ENCODE data around the gene OPCML.

Gene OPCML

DNA sequence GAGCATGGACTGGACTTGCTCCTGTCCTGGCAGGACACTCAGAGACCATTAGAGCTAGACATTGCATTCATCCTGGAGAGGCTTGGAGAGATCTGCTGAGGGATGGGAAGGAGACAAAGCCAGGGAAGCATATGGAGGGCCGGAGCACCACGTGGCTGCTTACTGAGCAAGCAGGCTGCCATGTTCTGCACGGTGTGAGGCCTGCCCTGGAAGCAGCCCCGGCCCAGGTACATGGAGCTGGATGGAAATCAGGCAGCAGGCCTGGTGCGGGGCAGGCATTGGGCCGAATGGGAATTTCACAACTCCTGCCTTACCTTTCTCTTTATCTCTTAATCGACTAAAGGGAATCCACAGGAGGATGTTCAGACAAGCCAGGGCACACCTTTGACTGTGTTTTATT is 371.5 kb downstream of the OPCML start:
- no peak for TF ChIP-seq TCF4 (CRISPR knock-in tag; IDR thresholded peaks at IDR 0.05; ENCODE audit: borderline replicate concordance)
- ATAC-seq, result no peak

DNA sequence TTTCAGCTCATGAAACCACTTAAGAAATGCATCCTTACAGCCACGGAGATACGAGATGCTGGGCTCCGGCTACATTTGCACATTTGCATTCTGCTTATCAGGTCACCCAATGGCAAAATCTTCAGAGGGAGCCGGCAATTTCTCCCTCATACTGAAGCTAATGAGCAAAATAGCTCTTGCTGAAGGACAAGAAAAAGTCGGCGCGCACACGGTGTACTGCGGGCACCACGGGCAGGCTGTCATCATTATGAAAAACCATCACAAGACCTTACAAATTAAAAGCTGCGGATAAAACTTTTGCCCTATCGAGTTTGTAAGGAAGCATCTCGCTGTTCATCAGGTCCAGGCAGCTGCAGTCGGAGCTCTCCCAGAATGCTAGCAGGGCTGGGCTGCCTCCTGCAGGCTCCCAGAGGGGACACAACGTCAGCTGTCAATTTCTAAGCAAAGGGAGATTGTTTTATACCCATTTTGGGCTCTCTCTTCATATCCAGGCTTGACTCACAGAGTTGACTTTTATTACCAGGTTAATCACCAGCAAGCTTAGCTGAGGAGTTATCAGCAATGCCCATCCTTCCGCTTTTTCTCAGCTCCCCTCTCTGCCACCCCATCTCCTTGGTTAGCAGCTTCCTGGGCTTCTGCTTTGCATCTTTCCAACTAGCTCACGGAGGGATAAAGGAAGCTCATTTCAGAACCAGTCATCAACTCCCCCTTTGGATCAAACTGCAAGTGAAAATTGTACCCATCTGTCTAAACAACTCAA is 375.1 kb downstream of the OPCML start:
- no peak for ATAC-seq
- TF ChIP-seq ZNF565 (CRISPR knock-in tag; conservative IDR thresholded peaks at IDR 0.05; ENCODE audit: low read depth), result no peak
- TF ChIP-seq, protein P1, sequence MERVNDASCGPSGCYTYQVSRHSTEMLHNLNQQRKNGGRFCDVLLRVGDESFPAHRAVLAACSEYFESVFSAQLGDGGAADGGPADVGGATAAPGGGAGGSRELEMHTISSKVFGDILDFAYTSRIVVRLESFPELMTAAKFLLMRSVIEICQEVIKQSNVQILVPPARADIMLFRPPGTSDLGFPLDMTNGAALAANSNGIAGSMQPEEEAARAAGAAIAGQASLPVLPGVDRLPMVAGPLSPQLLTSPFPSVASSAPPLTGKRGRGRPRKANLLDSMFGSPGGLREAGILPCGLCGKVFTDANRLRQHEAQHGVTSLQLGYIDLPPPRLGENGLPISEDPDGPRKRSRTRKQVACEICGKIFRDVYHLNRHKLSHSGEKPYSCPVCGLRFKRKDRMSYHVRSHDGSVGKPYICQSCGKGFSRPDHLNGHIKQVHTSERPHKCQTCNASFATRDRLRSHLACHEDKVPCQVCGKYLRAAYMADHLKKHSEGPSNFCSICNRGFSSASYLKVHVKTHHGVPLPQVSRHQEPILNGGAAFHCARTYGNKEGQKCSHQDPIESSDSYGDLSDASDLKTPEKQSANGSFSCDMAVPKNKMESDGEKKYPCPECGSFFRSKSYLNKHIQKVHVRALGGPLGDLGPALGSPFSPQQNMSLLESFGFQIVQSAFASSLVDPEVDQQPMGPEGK (CRISPR knock-in tag; IDR thresholded peaks at IDR 0.05; ENCODE audit: borderline replicate concordance), result no peak
- no peak for TF ChIP-seq ZNF8 (CRISPR knock-in tag; IDR thresholded peaks at IDR 0.05)
- TF ChIP-seq PPARA (CRISPR knock-in tag; IDR thresholded peaks at IDR 0.05; ENCODE audit: borderline replicate concordance), result no peak

DNA sequence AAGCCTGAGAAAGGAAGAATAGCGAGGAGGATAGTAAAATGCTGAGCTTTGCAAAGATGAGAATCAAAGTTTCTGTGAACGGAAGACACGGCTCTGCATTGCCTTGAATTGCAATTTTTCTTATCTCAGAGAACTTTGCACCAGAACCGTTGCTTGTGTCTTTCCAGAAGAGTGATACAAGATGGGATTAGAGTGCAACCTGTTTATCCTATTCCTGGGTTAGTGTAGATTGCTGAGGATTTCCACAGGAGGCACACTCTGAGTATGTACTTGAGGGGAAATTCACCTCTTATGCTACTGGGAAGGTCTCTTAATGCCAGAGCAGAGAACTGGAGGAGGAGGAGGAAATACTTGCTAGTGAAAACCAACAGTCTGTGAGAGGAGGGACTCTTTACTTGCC is 377.5 kb downstream of the OPCML start:
- TF ChIP-seq OSR1 (CRISPR knock-in tag; IDR thresholded peaks at IDR 0.05), result no peak
- TF ChIP-seq, protein P2, sequence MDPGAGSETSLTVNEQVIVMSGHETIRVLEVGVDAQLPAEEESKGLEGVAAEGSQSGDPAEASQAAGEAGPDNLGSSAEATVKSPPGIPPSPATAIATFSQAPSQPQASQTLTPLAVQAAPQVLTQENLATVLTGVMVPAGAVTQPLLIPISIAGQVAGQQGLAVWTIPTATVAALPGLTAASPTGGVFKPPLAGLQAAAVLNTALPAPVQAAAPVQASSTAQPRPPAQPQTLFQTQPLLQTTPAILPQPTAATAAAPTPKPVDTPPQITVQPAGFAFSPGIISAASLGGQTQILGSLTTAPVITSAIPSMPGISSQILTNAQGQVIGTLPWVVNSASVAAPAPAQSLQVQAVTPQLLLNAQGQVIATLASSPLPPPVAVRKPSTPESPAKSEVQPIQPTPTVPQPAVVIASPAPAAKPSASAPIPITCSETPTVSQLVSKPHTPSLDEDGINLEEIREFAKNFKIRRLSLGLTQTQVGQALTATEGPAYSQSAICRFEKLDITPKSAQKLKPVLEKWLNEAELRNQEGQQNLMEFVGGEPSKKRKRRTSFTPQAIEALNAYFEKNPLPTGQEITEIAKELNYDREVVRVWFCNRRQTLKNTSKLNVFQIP (CRISPR knock-in tag; IDR thresholded peaks at IDR 0.05; ENCODE audit: borderline replicate concordance, low read depth), result no peak
- no peak for TF ChIP-seq TOX (CRISPR knock-in tag; IDR thresholded peaks at IDR 0.05; ENCODE audit: borderline replicate concordance)
- TF ChIP-seq, protein P3, sequence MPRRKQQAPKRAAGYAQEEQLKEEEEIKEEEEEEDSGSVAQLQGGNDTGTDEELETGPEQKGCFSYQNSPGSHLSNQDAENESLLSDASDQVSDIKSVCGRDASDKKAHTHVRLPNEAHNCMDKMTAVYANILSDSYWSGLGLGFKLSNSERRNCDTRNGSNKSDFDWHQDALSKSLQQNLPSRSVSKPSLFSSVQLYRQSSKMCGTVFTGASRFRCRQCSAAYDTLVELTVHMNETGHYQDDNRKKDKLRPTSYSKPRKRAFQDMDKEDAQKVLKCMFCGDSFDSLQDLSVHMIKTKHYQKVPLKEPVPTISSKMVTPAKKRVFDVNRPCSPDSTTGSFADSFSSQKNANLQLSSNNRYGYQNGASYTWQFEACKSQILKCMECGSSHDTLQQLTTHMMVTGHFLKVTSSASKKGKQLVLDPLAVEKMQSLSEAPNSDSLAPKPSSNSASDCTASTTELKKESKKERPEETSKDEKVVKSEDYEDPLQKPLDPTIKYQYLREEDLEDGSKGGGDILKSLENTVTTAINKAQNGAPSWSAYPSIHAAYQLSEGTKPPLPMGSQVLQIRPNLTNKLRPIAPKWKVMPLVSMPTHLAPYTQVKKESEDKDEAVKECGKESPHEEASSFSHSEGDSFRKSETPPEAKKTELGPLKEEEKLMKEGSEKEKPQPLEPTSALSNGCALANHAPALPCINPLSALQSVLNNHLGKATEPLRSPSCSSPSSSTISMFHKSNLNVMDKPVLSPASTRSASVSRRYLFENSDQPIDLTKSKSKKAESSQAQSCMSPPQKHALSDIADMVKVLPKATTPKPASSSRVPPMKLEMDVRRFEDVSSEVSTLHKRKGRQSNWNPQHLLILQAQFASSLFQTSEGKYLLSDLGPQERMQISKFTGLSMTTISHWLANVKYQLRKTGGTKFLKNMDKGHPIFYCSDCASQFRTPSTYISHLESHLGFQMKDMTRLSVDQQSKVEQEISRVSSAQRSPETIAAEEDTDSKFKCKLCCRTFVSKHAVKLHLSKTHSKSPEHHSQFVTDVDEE (CRISPR knock-in tag; IDR thresholded peaks at IDR 0.05), result no peak
- no peak for TF ChIP-seq ZFP3 (CRISPR knock-in tag; IDR thresholded peaks at IDR 0.05)
- no peak for TF ChIP-seq ARNTL (CRISPR knock-in tag; IDR thresholded peaks at IDR 0.05; ENCODE audit: borderline replicate concordance, low read depth)
- no peak for TF ChIP-seq ESRRG (CRISPR knock-in tag; IDR thresholded peaks at IDR 0.05)
- TF ChIP-seq ISL1 (CRISPR knock-in tag; IDR thresholded peaks at IDR 0.05), result no peak
- no peak for TF ChIP-seq ZNF565 (CRISPR knock-in tag; conservative IDR thresholded peaks at IDR 0.05; ENCODE audit: low read depth)
- no peak for TF ChIP-seq PPARA (CRISPR knock-in tag; IDR thresholded peaks at IDR 0.05; ENCODE audit: borderline replicate concordance)
- TF ChIP-seq TCF4 (CRISPR knock-in tag; IDR thresholded peaks at IDR 0.05; ENCODE audit: borderline replicate concordance), result no peak
- TF ChIP-seq BACH2 (CRISPR knock-in tag; IDR thresholded peaks at IDR 0.05; ENCODE audit: borderline replicate concordance), result no peak
- TF ChIP-seq, protein P4, sequence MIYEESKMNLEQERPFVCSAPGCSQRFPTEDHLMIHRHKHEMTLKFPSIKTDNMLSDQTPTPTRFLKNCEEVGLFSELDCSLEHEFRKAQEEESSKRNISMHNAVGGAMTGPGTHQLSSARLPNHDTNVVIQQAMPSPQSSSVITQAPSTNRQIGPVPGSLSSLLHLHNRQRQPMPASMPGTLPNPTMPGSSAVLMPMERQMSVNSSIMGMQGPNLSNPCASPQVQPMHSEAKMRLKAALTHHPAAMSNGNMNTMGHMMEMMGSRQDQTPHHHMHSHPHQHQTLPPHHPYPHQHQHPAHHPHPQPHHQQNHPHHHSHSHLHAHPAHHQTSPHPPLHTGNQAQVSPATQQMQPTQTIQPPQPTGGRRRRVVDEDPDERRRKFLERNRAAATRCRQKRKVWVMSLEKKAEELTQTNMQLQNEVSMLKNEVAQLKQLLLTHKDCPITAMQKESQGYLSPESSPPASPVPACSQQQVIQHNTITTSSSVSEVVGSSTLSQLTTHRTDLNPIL (CRISPR knock-in tag; IDR thresholded peaks at IDR 0.05; ENCODE audit: low read depth), result no peak
- no peak for TF ChIP-seq ZNF70 (CRISPR knock-in tag; IDR thresholded peaks at IDR 0.05)
- ATAC-seq, result no peak

DNA sequence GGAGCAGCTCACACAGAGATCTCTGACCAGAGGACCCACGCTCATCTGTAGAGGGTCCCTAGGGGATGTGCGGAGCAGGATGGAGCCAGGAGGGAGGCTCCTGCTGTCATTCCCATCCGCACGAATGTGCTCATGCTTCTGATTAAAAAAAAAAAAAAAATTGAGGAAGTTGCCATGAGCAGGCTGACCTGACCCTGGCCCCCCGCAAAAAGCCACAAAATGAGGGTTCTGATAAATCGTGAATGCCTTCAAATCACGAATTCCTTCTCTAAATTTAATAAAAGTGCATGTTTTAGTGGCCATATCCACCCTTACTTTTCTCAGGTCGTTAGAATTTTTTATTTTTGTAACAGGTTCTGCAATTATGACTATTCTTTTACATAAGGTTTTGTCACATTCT is 378.2 kb downstream of the OPCML start:
- ATAC-seq, result no peak
- TF ChIP-seq, protein P1 (CRISPR knock-in tag; IDR thresholded peaks at IDR 0.05; ENCODE audit: borderline replicate concordance), result no peak
- TF ChIP-seq, protein P4 (CRISPR knock-in tag; IDR thresholded peaks at IDR 0.05; ENCODE audit: low read depth), result no peak
- TF ChIP-seq ESRRG (CRISPR knock-in tag; IDR thresholded peaks at IDR 0.05) (no peak), OSR1 (CRISPR knock-in tag; IDR thresholded peaks at IDR 0.05) (no peak), TOX (CRISPR knock-in tag; IDR thresholded peaks at IDR 0.05; ENCODE audit: borderline replicate concordance) (no peak), RARB (CRISPR knock-in tag; IDR thresholded peaks at IDR 0.05) (no peak), ZNF565 (CRISPR knock-in tag; conservative IDR thresholded peaks at IDR 0.05; ENCODE audit: low read depth) (no peak), SNAI2 (CRISPR knock-in tag; IDR thresholded peaks at IDR 0.05) (no peak), CSDC2 (CRISPR knock-in tag; IDR thresholded peaks at IDR 0.05) (no peak), PPARA (CRISPR knock-in tag; IDR thresholded peaks at IDR 0.05; ENCODE audit: borderline replicate concordance) (no peak), TCF4 (CRISPR knock-in tag; IDR thresholded peaks at IDR 0.05; ENCODE audit: borderline replicate concordance) (no peak), ZFP3 (CRISPR knock-in tag; IDR thresholded peaks at IDR 0.05) (no peak)
- TF ChIP-seq, protein P5, sequence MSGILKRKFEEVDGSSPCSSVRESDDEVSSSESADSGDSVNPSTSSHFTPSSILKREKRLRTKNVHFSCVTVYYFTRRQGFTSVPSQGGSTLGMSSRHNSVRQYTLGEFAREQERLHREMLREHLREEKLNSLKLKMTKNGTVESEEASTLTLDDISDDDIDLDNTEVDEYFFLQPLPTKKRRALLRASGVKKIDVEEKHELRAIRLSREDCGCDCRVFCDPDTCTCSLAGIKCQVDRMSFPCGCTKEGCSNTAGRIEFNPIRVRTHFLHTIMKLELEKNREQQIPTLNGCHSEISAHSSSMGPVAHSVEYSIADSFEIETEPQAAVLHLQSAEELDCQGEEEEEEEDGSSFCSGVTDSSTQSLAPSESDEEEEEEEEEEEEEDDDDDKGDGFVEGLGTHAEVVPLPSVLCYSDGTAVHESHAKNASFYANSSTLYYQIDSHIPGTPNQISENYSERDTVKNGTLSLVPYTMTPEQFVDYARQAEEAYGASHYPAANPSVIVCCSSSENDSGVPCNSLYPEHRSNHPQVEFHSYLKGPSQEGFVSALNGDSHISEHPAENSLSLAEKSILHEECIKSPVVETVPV (CRISPR knock-in tag; IDR thresholded peaks at IDR 0.05), result no peak

Measured in SK-N-SH treated with all-trans-retinoic acid at 6 μM for 48 hours (cell line).